Measurements from ENCODE around the gene NOTCH1.

Gene NOTCH1

GRCh38 chr9:136525207-136525606, 20.6 kb downstream of the NOTCH1 start:
- TF ChIP-seq ZFX (IDR thresholded peaks at IDR 0.05) (no peak), CTCF (conservative IDR thresholded peaks at IDR 0.05) (no peak)
- no peak overlapping the region for H3K27ac ChIP-seq

- no peak overlapping the region for H3K27ac ChIP-seq
- TF ChIP-seq CTCF (conservative IDR thresholded peaks at IDR 0.05), result no peak
- no peak for TF ChIP-seq ZFX (IDR thresholded peaks at IDR 0.05)
Measured at GRCh38 chr9:136522314-136523237, 23.3 kb downstream of the NOTCH1 start.

- TF ChIP-seq ZFX (IDR thresholded peaks at IDR 0.05), result no peak
- no peak for TF ChIP-seq CTCF (conservative IDR thresholded peaks at IDR 0.05)
- no peak overlapping the region for H3K27ac ChIP-seq
Measured at GRCh38 chr9:136521537-136521936, 24.3 kb downstream of the NOTCH1 start.

GRCh38 chr9:136520053-136520540, 25.8 kb downstream of the NOTCH1 start:
- no peak overlapping the region for H3K27ac ChIP-seq
- TF ChIP-seq CTCF (conservative IDR thresholded peaks at IDR 0.05), result no peak
- no peak for TF ChIP-seq ZFX (IDR thresholded peaks at IDR 0.05)

- TF ChIP-seq CTCF (conservative IDR thresholded peaks at IDR 0.05) (no peak), ZFX (IDR thresholded peaks at IDR 0.05) (no peak)
- H3K27ac ChIP-seq, result no peak overlapping the region
Measured at GRCh38 chr9:136519263-136520052, 26.4 kb downstream of the NOTCH1 start.

GRCh38 chr9:136518623-136519022, 27.2 kb downstream of the NOTCH1 start:
- TF ChIP-seq ZFX (IDR thresholded peaks at IDR 0.05), result no peak
- H3K27ac ChIP-seq, result no peak overlapping the region

- TF ChIP-seq CTCF (conservative IDR thresholded peaks at IDR 0.05) (no peak), ZFX (IDR thresholded peaks at IDR 0.05) (no peak)
- no peak overlapping the region for H3K27ac ChIP-seq
Measured at GRCh38 chr9:136517950-136518349, 27.9 kb downstream of the NOTCH1 start.

All from C4-2B (cell line).